ENCODE measurements around the gene INKA2. TPM values are rescaled to one million over a fixed set of nuclear protein-coding genes. Genes with fewer than 3 reads are reported as not detected.

Gene INKA2
- total and polyA plus RNA-seq, 9 donors = 2.3 to 22.2 (median 5.9) TPM

DNA sequence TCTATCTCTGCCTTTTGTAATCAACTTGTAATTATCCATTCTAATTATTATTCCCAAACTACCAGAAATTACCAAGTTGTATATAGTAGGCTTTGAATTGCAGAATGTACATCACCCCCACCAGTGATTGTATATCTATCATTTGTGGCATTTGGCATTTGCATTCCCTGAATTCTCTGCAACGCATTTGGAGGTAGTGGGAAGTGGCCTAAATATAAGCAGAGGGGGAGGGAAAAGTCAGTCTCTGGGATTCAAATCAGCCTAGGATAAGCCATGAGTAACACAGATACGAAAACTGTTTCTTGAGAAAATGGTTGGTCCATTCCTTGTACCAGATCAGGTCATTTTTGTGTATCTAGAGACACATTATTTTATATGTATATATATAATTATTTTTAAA, 37.2 kb upstream of the INKA2 start:
- 56 to 68% (median 61%) methylated on average over 2 of the region's 2 CpGs for WGBS, 3 donors
- Histone ChIP-seq H3K36me3 (no peaks in the 10 kb centered on the region), H3K27ac (no peak overlapping the region), H3K4me1 (ENCODE audit: insufficient read depth) (no peaks in the 10 kb centered on the region), H3K4me3 (no peak overlapping the region), H3K27me3 (no peaks in the 10 kb centered on the region), H3K9me3 (no peaks in the 10 kb centered on the region)
- TF ChIP-seq EP300 (IDR thresholded peaks at IDR 0.05) = no peak
- TF ChIP-seq, protein P1, sequence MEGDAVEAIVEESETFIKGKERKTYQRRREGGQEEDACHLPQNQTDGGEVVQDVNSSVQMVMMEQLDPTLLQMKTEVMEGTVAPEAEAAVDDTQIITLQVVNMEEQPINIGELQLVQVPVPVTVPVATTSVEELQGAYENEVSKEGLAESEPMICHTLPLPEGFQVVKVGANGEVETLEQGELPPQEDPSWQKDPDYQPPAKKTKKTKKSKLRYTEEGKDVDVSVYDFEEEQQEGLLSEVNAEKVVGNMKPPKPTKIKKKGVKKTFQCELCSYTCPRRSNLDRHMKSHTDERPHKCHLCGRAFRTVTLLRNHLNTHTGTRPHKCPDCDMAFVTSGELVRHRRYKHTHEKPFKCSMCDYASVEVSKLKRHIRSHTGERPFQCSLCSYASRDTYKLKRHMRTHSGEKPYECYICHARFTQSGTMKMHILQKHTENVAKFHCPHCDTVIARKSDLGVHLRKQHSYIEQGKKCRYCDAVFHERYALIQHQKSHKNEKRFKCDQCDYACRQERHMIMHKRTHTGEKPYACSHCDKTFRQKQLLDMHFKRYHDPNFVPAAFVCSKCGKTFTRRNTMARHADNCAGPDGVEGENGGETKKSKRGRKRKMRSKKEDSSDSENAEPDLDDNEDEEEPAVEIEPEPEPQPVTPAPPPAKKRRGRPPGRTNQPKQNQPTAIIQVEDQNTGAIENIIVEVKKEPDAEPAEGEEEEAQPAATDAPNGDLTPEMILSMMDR (IDR thresholded peaks at IDR 0.05) = no peak
- TF ChIP-seq POLR2A (IDR thresholded peaks at IDR 0.05) = no peak
- DNase-seq = no peak
- intact Hi-C loops (cut with DNase I) = loop anchor here in 1 of 4 donors (10.0 kb wide), 1 partner anchor 552 kb away; the partner anchor contains the start of gene CHI3L2

DNA sequence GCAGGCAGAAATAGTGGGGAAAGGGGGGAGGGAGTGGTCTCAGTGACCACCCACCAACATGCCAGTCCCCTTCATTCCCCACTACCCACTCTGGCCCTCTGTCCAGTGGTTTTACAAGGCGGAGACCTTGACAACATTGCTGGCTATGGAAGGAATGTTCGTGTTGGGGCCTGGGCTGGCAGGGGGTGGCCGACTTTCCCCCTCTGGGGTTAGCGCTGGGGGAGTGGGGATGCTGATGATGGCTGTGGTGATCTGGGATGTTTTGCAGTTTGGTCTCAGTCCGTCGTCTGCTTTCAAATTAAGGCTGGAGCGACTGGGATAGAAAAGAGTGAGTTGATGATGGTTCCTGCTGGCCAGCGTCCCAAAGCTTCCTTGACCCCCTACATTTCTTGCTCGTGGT, 36.8 kb upstream of the INKA2 start:
- Histone ChIP-seq H3K36me3 (no peaks in the 10 kb centered on the region), H3K27me3 (no peaks in the 10 kb centered on the region), H3K4me3 (no peak overlapping the region), H3K9me3 (no peaks in the 10 kb centered on the region), H3K27ac (no peak overlapping the region), H3K4me1 (ENCODE audit: insufficient read depth) (no peaks in the 10 kb centered on the region)
- intact Hi-C loops (cut with DNase I) = loop anchor here in 1 of 4 donors (10.0 kb wide), 1 partner anchor 551 kb away; the partner anchor contains the start of gene CHI3L2
- no peak for DNase-seq
- 50 to 67% (median 60%) methylated on average over 9 of the region's 9 CpGs for WGBS, 3 donors
- TF ChIP-seq, protein P1 (IDR thresholded peaks at IDR 0.05) = no peak
- no peak for TF ChIP-seq POLR2A (IDR thresholded peaks at IDR 0.05)
- no peak for TF ChIP-seq EP300 (IDR thresholded peaks at IDR 0.05)

DNA sequence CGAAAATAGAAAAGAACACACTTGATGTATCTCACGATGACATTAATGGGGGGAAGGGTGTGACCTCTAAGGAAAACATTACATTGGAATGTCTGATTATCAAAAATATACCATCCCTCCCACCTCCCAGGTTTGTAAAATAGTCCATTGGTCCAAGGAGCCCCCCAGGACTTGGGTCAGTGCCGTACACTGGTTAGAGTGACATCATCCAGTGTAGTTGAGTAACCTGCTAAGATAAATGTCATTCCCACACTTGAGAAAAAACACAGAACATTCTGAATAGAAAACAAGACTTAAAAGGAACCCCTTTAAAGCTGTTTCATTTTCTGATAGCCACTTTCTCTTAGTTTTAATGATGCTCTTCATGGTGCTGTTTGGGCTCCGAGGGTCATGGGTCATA, 31.7 kb upstream of the INKA2 start:
- WGBS, 3 donors = 58 to 67% (median 66%) methylated on average over 4 of the region's 4 CpGs
- Histone ChIP-seq H3K4me1 (ENCODE audit: insufficient read depth) (no peaks in the 10 kb centered on the region), H3K27ac (no peak overlapping the region)

DNA sequence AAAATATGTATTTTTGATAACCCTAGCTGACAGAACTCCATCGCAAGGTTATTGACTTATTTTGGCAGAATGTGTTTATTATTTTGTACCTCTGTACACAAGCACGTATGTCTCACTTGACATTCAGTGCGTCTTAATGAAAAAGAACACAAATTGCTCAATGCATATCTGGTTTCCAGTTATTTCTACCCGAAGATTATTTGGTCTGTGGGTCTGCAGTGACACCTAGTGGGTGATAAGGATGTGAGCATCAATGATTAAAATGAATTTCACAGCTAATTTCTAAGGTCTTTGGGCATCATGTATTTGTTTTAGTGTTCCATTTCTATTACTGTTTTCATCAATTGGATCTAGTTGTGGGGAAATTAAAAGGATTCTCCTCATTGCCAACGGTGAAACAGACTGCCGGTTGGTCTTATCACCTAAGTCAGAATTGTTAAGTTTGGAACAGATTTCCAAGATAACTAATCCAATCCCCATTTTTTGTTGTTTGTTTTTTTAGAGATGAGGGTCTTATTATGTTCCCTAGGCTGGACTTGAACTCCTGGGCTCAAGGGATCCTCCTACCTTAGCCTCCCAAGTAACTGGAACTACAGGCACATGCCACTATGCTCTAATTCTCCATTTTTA, 30.4 kb upstream of the INKA2 start:
- TF ChIP-seq EP300 (IDR thresholded peaks at IDR 0.05) (no peak), POLR2A (IDR thresholded peaks at IDR 0.05) (no peak)
- TF ChIP-seq, protein P1 (IDR thresholded peaks at IDR 0.05) = peak; percentile 82 to 91 (median 83)
- H3K27ac ChIP-seq = no peak overlapping the region
- no peaks in the 10 kb centered on the region for H3K27me3 ChIP-seq
- H3K9me3 ChIP-seq = no peaks in the 10 kb centered on the region
- intact Hi-C loops (cut with DNase I) = loop anchor here in 2 of 4 donors (5.0 to 10.0 kb wide), 2 partner anchors 287 to 545 kb away; partner anchors contain the start of gene CHI3L2 (in 1 of the 2)
- H3K36me3 ChIP-seq = no peaks in the 10 kb centered on the region
- no peaks in the 10 kb centered on the region for H3K4me1 ChIP-seq (ENCODE audit: insufficient read depth)
- H3K4me3 ChIP-seq = no peak overlapping the region
- DNase-seq = peak in 3 of 5 donors; percentile 20 to 68 (median 46)
- WGBS, 3 donors = 20 to 24% (median 21%) methylated on average over 6 of the region's 6 CpGs

More for the DNA sequence above, 31.7 kb upstream of the INKA2 start:
- H3K4me3 ChIP-seq = no peak overlapping the region
- TF ChIP-seq POLR2A (IDR thresholded peaks at IDR 0.05) = no peak
- no peak for TF ChIP-seq EP300 (IDR thresholded peaks at IDR 0.05)
- TF ChIP-seq, protein P1 (IDR thresholded peaks at IDR 0.05) = no peak
- no peaks in the 10 kb centered on the region for H3K36me3 ChIP-seq
- H3K9me3 ChIP-seq = no peaks in the 10 kb centered on the region
- no peaks in the 10 kb centered on the region for H3K27me3 ChIP-seq
- no peak for DNase-seq
- intact Hi-C loops (cut with DNase I) = loop anchor here in 1 of 4 donors (10.0 kb wide), 1 partner anchor 546 kb away; the partner anchor contains the start of gene CHI3L2
